Prostate gland (tissue), 2 donors: ENCODE measurements around the gene KCNN1.

Experiments used
- CTCF ChIP-seq, 4 experiments: fragments of 200-600 bp in 2 of 4; fragments of 450-650 bp in 2 of 4; sonication (generic) in 2 of 4; IDR thresholded peaks; 1 replicate in 3 of 4; 2 replicates in 1 of 4; pipeline ENCODE4 v1.5.1; 2016 to 2019; ENCODE audit warnings: antibody characterized with exemption in 4 of 4, mild to moderate bottlenecking in 2 of 4, moderate library complexity in 2 of 4
- POLR2AphosphoS5 ChIP-seq: sonication (generic); formaldehyde crosslinking; IDR thresholded peaks from one replicate; pipeline ENCODE4 v1.6.1; 2017; ENCODE audit warnings: antibody characterized with exemption

GRCh38 chr19:17948931-17949930 lies 17.7 kb upstream of the KCNN1 start:
- TF ChIP-seq CTCF (IDR thresholded peaks at IDR 0.05), result no peak
- no peak for TF ChIP-seq POLR2AphosphoS5
